ENCODE data around the gene NPAS2.

- TF ChIP-seq POLR2A (IDR thresholded peaks at IDR 0.05) (no peak), CTCF (IDR thresholded peaks at IDR 0.05) (no peak), POLR2AphosphoS5 (IDR thresholded peaks at IDR 0.05) (peak in 2 of 3 donors; percentile 42 to 43), EP300 (IDR thresholded peaks at IDR 0.05; ENCODE audit: low read depth) (no peak)
Measured at GRCh38 chr2:100887713-100888495, 68.0 kb downstream of the NPAS2 start.

Measured in transverse colon (tissue), 4 donors.